Occipital lobe (tissue), 2 donors: ENCODE data around the gene DPYSL5. TPM values are rescaled to one million over a fixed set of nuclear protein-coding genes. Genes with fewer than 3 reads are reported as not detected.
A peak's percentile ranks its signal among the peaks of the same experiment; 100 is the strongest.

ENCODE experiments used
- DNase-seq: peaks from one replicate; lab custom pipeline; 2025; lab: John Stamatoyannopoulos, UW
- total RNA-seq: library from RNA; depleted of rRNA; stranded (reverse); fragments of >200 nt; gene quantifications from one replicate; pipeline ENCODE4 v1.2.3, GENCODE V29; 2014

DPYSL5 gene
- total RNA-seq, 1 donor from 2014 or later = 128 TPM

DNA sequence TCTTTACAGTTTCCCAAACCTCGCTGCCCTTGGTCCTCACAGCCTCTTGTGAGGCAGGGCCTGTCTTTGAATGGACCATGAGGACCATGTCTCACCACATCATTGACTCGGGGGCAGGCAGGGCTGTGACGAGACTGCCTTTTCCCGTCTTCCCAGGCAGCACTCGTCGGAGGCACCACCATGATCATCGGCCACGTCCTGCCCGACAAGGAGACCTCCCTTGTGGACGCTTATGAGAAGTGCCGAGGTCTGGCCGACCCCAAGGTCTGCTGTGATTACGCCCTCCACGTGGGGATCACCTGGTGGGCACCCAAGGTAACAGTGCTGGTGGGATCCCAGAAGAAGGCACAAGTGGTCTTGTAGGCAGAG is 76.8 kb downstream of the DPYSL5 start:
- no peak for DNase-seq

DNA sequence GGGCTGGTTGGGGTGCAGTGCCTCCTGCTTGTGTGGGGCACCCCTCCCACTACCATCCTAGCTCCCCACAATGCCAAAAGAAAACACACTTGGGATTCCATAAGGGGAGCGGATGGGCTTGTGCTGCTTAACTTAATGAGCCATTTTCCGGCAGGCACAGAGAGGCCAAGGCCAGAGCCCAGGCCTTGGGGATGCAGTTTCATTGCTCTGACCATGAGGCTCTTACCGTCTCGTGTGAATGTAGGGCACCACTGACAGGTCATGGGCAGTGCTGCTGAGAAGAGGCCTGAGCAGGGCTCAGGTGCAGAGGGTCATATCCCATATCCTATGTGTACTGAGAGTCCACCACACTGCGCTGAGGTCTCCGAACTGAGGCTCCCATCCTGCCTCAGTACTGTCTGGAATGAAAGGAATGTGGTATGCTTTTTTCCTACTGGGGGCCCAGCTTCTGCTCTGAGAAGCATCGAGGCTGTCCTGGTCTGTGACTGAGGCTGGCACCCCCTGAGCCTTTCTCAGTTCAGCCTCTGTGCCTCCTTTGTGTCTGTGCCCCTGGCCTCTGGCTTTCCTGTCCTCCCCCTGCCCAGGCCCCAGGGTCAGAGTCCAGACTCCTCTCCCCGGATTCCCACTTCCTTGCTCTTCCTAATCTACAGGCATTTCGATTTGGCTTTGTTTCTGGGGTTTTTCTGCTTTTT is 77.3 kb downstream of the DPYSL5 start:
- DNase-seq = no peak

DNA sequence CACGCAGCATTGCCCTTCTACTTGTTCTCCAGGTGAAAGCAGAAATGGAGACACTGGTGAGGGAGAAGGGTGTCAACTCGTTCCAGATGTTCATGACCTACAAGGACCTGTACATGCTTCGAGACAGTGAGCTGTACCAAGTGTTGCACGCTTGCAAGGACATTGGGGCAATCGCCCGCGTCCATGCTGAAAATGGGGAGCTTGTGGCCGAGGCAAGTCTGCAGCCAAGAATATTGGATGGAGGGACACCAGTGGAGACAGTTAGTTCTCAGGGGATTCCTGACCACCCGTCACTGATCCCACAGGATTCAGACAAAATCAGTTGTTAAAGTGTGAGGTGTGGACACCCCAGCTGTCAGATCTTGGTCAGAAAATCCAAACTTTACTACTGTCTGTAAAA is 79.3 kb downstream of the DPYSL5 start:
- no peak for DNase-seq

DNA sequence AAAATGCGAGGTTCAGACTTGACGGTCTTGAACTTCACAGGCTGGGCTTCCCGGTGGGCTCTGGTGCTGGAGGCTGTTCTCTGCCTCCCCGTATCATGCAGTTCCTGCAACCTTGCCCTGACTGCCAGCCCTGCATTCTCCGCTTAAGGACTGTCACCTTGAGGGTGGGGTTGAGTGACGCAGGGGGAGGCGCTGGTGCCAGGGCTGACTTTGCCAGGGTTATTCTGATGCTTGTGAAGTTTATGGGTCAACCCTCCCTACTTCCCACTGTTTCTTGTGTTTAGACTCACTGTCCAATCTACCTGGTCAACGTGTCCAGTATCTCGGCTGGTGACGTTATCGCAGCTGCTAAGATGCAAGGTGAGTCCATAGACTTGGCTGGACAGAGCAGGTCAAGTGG is 85.0 kb downstream of the DPYSL5 start:
- no peak for DNase-seq

DNA sequence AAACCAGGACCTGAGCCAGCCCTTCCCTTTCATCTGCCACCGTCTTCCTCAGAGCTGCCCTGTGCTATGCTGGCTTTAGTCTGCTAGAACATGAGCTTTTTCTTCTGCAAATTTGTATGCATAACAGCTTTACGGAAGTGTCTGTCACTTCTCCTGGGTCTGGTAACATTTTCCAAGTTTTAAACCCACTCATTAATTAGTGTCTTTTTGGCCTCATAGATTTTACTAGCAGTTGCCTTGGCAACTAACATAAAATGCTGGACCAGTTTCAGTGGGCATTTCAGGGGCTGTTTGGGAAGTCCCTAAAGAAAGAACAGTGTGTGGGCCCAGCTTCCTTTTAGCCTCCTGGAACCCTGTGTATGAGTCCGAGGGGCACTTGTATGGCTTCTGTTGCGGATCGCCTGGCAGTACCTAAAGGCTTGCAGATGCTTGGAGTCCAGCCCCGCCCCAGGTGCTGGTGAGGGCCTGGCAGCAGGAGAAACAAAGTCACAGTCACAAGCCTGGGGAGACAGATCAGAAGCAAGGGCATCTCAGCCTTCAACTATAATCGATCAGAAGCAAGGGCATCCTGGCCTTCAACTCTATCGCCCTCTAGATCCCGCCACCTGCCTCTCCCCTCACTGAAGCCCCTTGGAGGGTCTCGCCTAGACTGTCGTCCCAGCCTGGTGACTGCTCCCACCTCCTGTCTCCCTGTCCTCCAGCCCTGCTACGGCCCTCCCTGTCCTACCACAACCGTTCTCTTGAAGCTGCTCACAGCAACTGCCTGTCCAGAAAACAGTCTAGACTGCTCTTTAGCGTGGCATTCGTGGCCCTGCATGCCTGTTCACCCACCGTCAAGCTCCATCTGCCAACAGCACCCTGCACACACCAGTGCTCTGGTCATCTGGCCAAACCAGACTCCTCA is 85.8 kb downstream of the DPYSL5 start:
- no peak for DNase-seq

DNA sequence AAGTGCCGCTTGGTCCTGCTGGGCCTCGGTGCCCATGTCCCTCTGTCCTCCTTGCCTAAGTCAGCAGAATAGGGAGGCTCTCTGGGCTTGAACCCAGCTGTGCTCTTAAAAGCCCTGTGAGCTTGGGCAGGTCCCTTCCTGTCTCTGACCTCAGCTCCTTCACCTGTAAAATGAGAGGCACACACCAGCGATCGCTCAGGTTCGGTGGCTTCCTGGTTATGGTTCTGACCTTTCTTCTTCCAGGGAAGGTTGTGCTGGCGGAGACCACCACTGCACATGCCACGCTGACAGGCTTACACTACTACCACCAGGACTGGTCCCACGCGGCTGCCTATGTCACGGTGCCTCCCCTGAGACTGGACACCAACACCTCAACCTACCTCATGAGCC is 86.4 kb downstream of the DPYSL5 start:
- DNase-seq = no peak

DNA sequence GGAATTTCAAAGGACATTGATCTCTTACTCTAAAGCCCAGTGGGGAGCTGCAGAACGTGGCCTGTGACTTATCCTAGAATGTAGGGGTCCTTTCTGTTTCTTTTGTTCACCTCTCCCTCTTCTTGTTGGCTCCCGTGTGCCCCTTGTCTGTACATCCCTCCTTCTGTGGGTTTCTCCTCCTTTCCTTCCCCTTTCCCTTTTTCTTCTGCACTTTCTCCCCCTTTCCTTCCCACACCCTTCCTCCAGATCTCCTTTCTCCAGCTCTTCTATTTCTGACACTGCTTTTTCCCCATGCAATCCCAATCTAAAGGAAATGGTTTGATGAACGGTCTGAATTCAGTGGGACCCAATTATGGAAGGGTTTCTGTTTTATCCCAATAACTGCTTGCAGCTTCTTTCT is 87.1 kb downstream of the DPYSL5 start:
- no peak for DNase-seq

DNA sequence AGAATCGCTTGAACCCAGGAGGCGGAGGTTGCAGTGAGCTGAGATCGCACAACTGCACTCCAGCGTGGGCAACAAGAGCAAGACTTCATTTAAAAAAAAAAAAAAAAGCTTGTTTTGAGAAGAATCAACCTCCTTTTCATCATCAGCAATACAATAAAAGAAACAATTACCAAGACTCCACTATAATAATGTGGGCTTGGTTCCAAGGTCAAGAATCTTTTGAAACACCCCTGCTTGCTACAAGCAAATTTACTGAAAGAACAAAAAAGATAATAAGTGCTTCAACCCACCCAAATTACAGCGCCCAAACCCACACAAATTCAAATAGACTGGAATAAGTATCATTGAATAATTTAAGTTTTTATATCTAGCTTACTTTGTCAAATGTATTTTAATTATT is 88.9 kb downstream of the DPYSL5 start:
- no peak for DNase-seq

DNA sequence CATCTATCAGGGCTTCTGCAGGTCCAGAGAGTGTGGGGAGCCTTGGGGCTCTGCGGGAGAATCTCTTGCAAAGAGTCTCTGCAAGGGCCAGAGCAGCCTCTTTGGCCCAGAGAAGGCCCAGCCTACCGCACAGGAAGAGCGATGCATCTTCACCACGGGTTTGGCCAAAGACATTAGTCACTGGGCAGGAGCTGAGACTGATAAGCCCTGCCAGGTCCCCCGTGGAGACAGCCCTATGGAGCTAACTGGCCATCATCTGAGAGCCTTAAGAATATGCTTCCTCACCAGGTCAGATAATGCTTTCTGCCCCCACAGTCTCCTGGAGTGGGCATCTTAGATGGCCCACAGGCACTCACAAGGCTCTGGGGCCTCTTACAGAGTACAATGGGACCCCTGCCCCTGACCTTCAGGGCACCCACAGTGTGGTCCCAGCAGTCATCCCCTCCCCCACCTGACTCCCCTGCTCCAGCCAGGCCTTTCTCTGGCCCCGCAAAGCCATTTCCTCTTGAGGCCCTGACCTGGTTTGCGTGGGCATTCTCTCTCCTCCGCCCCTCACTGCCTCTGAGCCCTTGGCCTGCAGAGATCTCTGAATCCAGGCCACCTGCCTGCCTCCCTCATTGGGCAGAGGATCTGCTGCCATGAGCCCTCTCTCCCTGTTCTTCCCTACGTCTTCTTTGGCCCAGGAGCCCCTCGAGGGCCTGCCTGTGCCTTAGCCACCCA is 90.6 kb downstream of the DPYSL5 start:
- no peak for DNase-seq

DNA sequence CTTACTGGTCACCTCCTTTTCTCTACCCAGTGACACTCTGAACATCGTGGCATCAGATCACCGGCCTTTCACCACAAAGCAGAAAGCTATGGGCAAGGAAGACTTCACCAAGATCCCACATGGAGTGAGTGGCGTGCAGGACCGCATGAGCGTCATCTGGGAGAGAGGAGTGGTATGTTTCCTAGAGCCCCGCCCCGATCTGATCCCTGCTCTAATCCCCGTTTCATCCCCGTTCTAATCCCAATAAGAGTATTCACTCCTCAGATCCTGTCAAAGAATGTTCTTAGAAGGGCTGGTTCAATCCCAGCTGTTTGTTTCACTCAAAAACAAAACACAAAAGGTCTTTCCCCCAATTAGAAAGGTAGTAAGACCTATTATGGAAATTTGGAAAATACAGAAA is 92.1 kb downstream of the DPYSL5 start:
- no peak for DNase-seq

DNA sequence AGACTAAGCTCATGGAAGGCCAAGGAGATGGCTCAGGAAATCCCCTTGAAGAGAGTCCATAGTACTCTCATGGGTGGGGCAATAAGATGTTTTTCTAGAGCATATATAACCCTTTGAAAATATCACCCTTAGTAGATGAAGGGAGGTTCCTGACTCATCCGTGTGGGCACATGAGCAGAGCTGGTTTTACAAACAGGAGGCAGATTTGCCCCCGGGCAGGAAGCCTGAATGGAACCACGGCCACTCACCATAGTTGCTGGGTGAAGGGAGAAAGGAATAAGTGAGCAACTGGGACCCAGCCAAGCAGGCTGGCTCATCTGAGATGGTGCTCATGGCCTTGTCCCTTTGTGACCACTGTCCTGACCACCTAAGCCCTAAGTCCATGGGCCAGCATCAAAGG is 93.6 kb downstream of the DPYSL5 start:
- DNase-seq = no peak

DNA sequence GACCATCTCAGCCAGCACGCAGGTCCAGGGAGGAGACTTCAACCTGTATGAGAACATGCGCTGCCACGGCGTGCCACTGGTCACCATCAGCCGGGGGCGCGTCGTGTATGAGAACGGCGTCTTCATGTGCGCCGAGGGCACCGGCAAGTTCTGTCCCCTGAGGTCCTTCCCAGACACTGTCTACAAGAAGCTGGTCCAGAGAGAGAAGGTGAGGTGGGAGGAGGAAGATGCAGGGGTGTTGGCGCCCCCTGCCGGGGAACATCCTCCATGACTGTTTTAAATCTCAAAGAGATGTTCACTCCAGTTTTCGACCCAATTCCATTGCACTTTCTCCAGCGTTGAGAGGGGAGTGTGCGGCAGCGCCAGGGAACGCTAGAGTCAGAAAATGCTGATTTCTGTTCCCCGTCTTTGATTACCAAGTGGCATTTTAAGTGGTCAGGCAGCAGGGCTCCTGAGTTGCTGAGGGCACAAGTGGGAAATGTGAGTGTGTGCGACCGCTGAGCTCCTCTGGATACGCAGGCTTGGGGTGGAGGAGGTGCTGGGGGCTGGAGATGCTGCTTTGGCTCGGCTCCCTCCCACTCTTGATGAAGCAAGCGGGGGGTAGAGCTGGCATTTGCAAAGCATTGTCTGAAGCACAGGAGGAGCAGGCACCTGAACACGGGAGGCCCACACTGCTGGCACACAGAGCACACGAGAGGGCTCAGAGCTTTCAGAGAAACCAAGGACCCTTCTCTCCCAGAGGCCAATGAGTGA is 94.8 kb downstream of the DPYSL5 start:
- DNase-seq = peak; percentile 19

DNA sequence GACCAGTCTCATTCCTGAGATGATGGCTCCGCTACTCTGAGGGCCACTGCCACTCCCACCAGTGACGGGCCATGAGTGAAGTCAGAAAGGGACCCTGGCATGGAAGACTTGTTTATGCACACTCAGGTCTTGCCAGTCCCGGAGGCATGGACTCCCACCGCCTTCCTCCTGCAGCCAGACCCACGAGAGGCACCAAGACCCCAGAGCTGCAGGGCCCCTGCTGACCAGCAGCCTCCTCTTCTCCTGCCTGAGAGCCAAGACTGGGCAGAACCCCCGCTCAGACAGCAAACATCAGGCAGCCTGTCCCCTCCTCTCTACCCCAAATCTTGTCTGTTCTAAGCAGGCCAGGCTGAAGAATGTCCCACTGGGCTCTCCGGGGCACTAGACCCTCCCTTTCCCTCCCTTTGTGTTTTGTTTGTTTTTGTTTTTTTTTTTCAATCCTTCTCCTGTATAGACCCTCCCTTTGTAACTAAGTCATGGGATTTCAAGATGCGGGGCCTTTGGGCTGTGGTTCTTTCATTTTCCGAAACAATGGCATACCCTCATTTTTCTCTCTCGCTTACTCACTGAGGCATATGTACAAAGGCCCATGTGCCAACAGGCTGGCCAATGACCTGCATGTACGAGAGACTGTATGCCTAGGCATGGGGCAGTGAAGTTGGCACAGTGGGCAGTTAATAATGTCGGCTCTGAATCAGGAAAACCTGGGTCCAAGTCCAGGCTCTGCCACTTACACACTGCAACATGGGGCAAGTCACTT is 98.2 kb downstream of the DPYSL5 start:
- DNase-seq = peak; percentile 26

DNA sequence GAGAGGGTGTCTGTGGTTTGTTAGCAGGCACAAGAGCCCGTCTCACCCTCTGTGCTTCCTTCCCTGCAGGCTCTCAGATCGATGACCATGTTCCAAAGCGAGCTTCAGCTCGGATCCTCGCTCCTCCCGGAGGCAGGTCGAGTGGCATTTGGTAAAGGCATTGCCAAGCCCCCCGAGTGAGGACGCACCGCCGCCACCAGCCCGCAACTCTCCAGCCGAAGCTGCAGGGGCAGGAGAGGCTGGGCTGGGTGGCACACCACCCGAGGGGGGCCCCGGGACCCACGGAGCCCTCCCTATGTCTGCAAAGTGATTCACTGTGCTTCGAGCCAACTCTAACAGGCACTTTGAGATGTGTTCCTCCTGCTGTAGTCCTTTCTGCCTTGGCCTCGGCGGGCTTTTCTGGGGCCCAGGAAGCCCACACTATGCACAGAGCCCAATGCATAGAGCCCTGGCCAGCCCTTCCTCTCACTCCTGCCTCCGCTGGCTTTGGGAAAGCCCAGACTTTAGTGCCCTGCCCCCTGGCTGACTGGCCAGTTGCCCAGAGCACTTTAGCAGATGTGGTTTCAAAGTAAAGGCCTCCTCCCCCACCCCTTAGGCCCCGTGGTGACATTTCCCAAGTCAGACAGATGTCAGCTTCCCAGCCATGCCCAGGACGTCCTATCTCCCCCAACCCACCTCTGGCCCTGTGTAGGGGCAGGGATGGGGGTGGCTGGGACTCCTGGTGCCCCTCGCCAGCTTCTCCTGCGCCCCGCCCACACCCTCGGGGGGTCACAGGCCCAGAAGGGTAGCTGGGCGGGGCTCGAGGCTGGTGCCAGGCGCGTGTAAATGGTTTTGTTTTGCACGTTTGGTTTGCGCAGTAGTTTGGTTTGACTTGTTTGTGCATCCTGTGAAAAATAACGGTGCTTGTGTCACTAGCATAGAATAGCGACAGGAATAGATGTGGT is 99.2 kb downstream of the DPYSL5 start:
- DNase-seq = no peak

DNA sequence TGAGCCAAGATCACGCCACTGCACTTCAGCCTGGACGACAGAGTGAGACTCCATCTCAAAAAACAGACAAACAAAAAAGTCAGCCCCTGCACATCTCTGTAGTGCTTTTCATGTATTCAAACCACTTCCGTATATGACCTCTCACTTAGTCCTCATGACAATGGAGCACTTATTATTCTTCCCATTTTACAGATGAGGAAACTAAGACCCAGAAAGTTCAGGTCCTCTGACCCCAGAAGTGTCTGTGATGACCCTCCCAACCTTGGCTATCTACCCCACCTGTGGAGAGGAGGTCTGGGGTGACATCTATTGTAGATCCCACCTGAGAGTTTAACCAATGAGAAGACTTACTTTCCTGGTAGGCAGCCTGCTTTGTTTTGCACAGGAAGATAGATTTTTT is 100.9 kb downstream of the DPYSL5 start:
- no peak for DNase-seq

DNA sequence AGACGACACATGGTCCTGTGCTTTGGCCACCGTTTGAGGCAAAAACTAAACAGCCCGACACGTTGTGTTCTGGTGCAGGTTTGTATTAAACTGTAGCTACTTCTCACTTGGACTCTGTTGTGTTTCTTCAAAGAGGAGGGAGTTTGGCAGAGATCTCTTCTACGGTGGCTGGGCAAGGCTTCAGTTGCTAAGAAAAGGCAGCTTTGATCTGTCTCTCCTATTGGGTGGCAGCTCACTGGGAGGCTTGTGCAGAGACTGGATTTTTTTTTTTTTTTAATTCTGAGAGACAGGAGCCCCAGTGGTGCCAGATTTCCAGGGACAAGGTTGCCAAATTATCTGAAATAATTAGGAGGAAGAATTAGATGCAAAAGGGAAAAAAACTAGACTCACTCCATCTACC is 102.3 kb downstream of the DPYSL5 start:
- DNase-seq = no peak

DNA sequence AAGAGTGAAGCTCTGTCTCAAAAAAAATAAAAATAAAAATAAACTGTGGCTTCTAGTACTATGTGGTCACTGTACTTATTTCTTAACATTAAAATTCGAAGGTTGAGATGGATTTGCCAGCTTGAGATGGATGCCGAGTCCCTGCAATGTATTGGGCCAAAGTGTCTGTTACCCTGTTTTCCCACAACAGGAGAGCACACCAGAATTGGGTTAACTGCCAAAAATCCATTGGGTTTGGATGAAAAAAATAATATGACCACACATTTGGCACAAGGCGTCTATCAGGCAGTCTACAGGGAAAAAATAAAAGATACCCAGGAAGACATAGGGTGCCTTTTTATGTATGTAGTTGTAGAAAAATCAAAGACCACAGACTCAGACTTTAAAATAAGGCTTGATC is 103.3 kb downstream of the DPYSL5 start:
- DNase-seq = no peak

DNA sequence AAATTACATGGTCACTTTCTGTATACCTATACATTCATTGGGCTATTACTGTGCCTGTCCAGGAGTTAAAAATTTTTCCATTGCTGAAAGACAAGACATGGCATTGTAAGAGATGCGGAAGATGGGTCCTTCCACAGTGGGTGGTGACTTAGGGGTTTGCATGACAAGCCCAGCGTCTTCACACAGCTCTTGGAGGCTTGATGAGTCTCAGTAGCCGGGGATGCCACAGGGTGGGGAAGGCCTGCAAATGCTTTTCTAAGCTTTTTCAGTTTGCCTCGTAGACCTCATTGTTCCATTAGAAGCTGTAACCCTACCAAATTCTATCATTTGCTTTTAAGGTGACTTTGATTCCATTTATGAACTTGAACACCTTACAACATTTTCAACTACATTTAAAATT is 104.4 kb downstream of the DPYSL5 start:
- DNase-seq = no peak

DNA sequence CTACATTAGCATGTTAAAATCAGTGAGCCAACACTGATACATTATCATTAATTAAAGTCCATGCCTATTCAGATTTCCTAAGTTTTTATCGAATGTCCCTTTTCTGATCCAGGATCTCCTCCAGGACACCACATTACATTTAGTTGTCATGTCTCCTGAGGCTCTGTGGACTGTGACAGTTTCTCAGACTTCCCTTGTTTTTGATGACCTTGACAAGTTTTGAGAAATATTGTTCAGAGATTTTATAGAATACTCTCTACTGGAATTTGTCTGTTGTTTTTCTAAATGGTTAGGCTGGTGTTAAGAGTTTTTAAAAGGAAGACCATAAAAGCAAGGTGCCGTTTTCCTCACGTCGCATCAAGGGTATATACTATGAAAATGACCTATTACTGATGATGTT is 106.2 kb downstream of the DPYSL5 start:
- DNase-seq = no peak

DNA sequence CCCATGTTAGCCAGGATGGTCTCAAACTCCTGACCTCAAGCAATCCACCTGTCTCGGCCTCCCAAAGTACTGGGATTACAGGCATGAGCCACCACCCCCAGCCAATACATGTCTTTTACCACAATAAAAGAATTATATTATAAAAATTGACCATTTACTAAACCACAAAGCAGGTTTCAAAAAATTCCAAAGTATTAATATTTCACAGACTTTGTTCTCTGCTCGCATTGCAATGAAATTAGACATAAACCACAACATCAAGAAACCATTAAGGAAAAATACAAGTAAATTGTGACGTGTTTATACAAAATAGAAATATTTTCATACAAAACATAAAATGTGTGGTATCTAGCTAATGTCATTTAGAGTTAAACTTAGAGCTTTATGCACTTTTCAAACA is 109.1 kb downstream of the DPYSL5 start:
- no peak for DNase-seq
